ENCODE data around the gene VSTM2B. TPM values are rescaled to one million over a fixed set of nuclear protein-coding genes. Genes with fewer than 3 reads are reported as not detected.

The VSTM2B gene
- total RNA-seq = not detected in 2 replicates

GRCh38 chr19:29525901-29526729, at the start of gene VSTM2B:
TSS of gene VSTM2B (plus strand) at chr19:29525994. CDS start at chr19:29526584, 590 bp downstream.

GRCh38 chr19:29605653-29606419, 80.0 kb downstream of the VSTM2B start, which contains the start of gene POP4:
TSS of gene POP4 (plus strand) at chr19:29606283. CDS start at chr19:29606319, 36 bp downstream.

Other genes starting within 250 kb of the VSTM2B start
- gene POP4, start 80.3 kb downstream of the VSTM2B start, total RNA-seq = 59.5 and 64.3 TPM in 2 replicates
- 7.4 and 11.4 TPM in 2 replicates for gene PLEKHF1, start 139.5 kb downstream of the VSTM2B start, total RNA-seq
- 9.8 and 12.8 TPM in 2 replicates for gene C19orf12, start 189.3 kb downstream of the VSTM2B start, total RNA-seq

All from airway epithelial cell (primary cell).